HUES64 (cell line): ENCODE results near the gene LEKR1. TPM values are rescaled to one million over a fixed set of nuclear protein-coding genes. Genes with fewer than 3 reads are reported as not detected.
A peak's percentile ranks its signal among the peaks of the same experiment; 100 is the strongest.

Experiments
- H3K27ac ChIP-seq: 2 replicates; pipeline ENCODE4 v1.7.0; 2013; ENCODE audit warnings: low read depth, low read length, inconsistent platforms
- H3K27me3 ChIP-seq: 2 replicates; pipeline ENCODE4 v1.6.1; 2013; ENCODE audit warnings: mild to moderate bottlenecking, low read length; ENCODE audit not compliant: insufficient read depth
- H3K36me3 ChIP-seq: 2 replicates; pipeline ENCODE4 v1.6.1; 2013; ENCODE audit warnings: mild to moderate bottlenecking, low read length; ENCODE audit not compliant: insufficient read depth
- H3K4me1 ChIP-seq: 2 replicates; pipeline ENCODE4 v1.6.1; 2013; ENCODE audit warnings: mild to moderate bottlenecking, low read length, moderate library complexity; ENCODE audit not compliant: insufficient read depth
- H3K4me3 ChIP-seq: 2 replicates; pipeline ENCODE4 v1.5.1; 2013; ENCODE audit warnings: mild to moderate bottlenecking, low read length, moderate library complexity
- H3K9ac ChIP-seq: 2 replicates; pipeline ENCODE4 v1.6.1; 2013; ENCODE audit warnings: mild to moderate bottlenecking, low read depth, low read length
- H3K9me3 ChIP-seq: 2 replicates; pipeline ENCODE4 v1.6.1; 2013; ENCODE audit warnings: low read depth, low read length; ENCODE audit not compliant: insufficient read depth
- WGBS: fragments of 150-250, 120-280 bp; methylation state at CpG from one replicate; pipeline ENCODE4 v1.1.7; 2013; ENCODE audit warnings: missing lambda C conversion rate; 5-methylcytosine and 5-hydroxymethylcytosine counted together
- polyA plus RNA-seq, 2 experiments: library from polyadenylated mRNA; stranded (reverse); fragments of 50-300 nt; gene quantifications; one replicate each; pipeline ENCODE4 v1.2.3, GENCODE V29; 2013

LEKR1 gene
- 0.25 TPM for polyA plus RNA-seq (2013, experiment 1 of 2)
- polyA plus RNA-seq (2013, experiment 2 of 2): not detected

- no peaks in the 10 kb centered on the region for H3K36me3 ChIP-seq
- H3K4me3 ChIP-seq: peak within 1 kb of the TSS; percentile 63
- H3K27me3 ChIP-seq: peaks cover 74% of the 10 kb centered on the region
- peaks cover 28% of the 10 kb centered on the region for H3K4me1 ChIP-seq
- 1% methylated on average over 63 of the region's 63 CpGs for WGBS
- peak within 1 kb of the TSS; percentile 57 for H3K9ac ChIP-seq
- H3K27ac ChIP-seq: peak within 1 kb of the TSS; percentile 71; the same call in 1 of the 2 replicates
- no peaks in the 10 kb centered on the region for H3K9me3 ChIP-seq
Measured at GRCh38 chr3:156826144-156826895, at the start of gene LEKR1. TSS of gene LEKR1 (plus strand) at chr3:156826353. CDS start at chr3:156829330, 2,977 bp downstream.

- Histone ChIP-seq H3K9me3 (no peaks in the 10 kb centered on the region), H3K4me3 (no peak overlapping the region), H3K27me3 (no peaks in the 10 kb centered on the region), H3K4me1 (no peaks in the 10 kb centered on the region), H3K27ac (no peak overlapping the region), H3K36me3 (no peaks in the 10 kb centered on the region), H3K9ac (no peak overlapping the region)
Measured at GRCh38 chr3:156776871-156777270, 49.3 kb upstream of the LEKR1 start.

GRCh38 chr3:156781310-156782230 lies 44.6 kb upstream of the LEKR1 start:
- no peaks in the 10 kb centered on the region for H3K4me1 ChIP-seq
- no peaks in the 10 kb centered on the region for H3K36me3 ChIP-seq
- no peak overlapping the region for H3K27ac ChIP-seq
- no peaks in the 10 kb centered on the region for H3K9me3 ChIP-seq
- H3K9ac ChIP-seq: no peak overlapping the region
- no peak overlapping the region for H3K4me3 ChIP-seq
- WGBS: 95% methylated on average over 4 of the region's 4 CpGs
- no peaks in the 10 kb centered on the region for H3K27me3 ChIP-seq

GRCh38 chr3:156782319-156782718 lies 43.8 kb upstream of the LEKR1 start:
- no peaks in the 10 kb centered on the region for H3K36me3 ChIP-seq
- H3K4me3 ChIP-seq: no peak overlapping the region
- WGBS: 94% methylated on average over 4 of the region's 5 CpGs
- H3K27me3 ChIP-seq: no peaks in the 10 kb centered on the region
- H3K9me3 ChIP-seq: no peaks in the 10 kb centered on the region
- H3K9ac ChIP-seq: no peak overlapping the region
- no peak overlapping the region for H3K27ac ChIP-seq
- no peaks in the 10 kb centered on the region for H3K4me1 ChIP-seq

- H3K27ac ChIP-seq: no peak overlapping the region
- H3K4me1 ChIP-seq: no peaks in the 10 kb centered on the region
- no peaks in the 10 kb centered on the region for H3K9me3 ChIP-seq
- no peaks in the 10 kb centered on the region for H3K27me3 ChIP-seq
- H3K36me3 ChIP-seq: no peaks in the 10 kb centered on the region
- no peak overlapping the region for H3K4me3 ChIP-seq
- H3K9ac ChIP-seq: no peak overlapping the region
Measured at GRCh38 chr3:156782921-156783320, 43.2 kb upstream of the LEKR1 start.

- no peaks in the 10 kb centered on the region for H3K9me3 ChIP-seq
- no peaks in the 10 kb centered on the region; the same call in 1 of the 2 replicates for H3K4me1 ChIP-seq
- no peak overlapping the region for H3K9ac ChIP-seq
- H3K36me3 ChIP-seq: no peaks in the 10 kb centered on the region
- no peaks in the 10 kb centered on the region for H3K27me3 ChIP-seq
- H3K27ac ChIP-seq: no peak overlapping the region
- no peak overlapping the region for H3K4me3 ChIP-seq
Measured at GRCh38 chr3:156787001-156787400, 39.2 kb upstream of the LEKR1 start.

GRCh38 chr3:156787926-156788663 lies 38.1 kb upstream of the LEKR1 start:
- Histone ChIP-seq H3K4me1 (no peaks in the 10 kb centered on the region; the same call in 1 of the 2 replicates), H3K27ac (no peak overlapping the region), H3K9me3 (no peaks in the 10 kb centered on the region), H3K4me3 (no peak overlapping the region), H3K9ac (no peak overlapping the region), H3K27me3 (no peaks in the 10 kb centered on the region), H3K36me3 (no peaks in the 10 kb centered on the region)
- WGBS: 82% methylated on average over 1 of the region's 1 CpG

- no peaks in the 10 kb centered on the region for H3K27me3 ChIP-seq
- H3K9me3 ChIP-seq: no peaks in the 10 kb centered on the region
- no peaks in the 10 kb centered on the region; the same call in 1 of the 2 replicates for H3K4me1 ChIP-seq
- 90% methylated on average over 3 of the region's 3 CpGs for WGBS
- H3K36me3 ChIP-seq: no peaks in the 10 kb centered on the region
- H3K27ac ChIP-seq: no peak overlapping the region
- H3K9ac ChIP-seq: no peak overlapping the region
- no peak overlapping the region for H3K4me3 ChIP-seq
Measured at GRCh38 chr3:156788846-156789245, 37.3 kb upstream of the LEKR1 start.

- no peaks in the 10 kb centered on the region; the same call in 1 of the 2 replicates for H3K4me1 ChIP-seq
- H3K4me3 ChIP-seq: no peak overlapping the region
- no peaks in the 10 kb centered on the region for H3K36me3 ChIP-seq
- H3K9ac ChIP-seq: no peak overlapping the region
- no peaks in the 10 kb centered on the region for H3K9me3 ChIP-seq
- no peaks in the 10 kb centered on the region for H3K27me3 ChIP-seq
- H3K27ac ChIP-seq: no peak overlapping the region
Measured at GRCh38 chr3:156790156-156790555, 36.0 kb upstream of the LEKR1 start.

- Histone ChIP-seq H3K4me1 (no peaks in the 10 kb centered on the region; the same call in 1 of the 2 replicates), H3K27ac (no peak overlapping the region)
- WGBS: 90% methylated on average over 3 of the region's 3 CpGs
Measured at GRCh38 chr3:156792114-156792513, 34.0 kb upstream of the LEKR1 start.

GRCh38 chr3:156792536-156792935 lies 33.6 kb upstream of the LEKR1 start:
- H3K36me3 ChIP-seq: no peaks in the 10 kb centered on the region
- no peak overlapping the region for H3K9ac ChIP-seq
- no peaks in the 10 kb centered on the region for H3K9me3 ChIP-seq
- no peak overlapping the region for H3K4me3 ChIP-seq
- no peaks in the 10 kb centered on the region; the same call in 1 of the 2 replicates for H3K4me1 ChIP-seq
- 54% methylated on average over 3 of the region's 3 CpGs for WGBS
- no peaks in the 10 kb centered on the region for H3K27me3 ChIP-seq
- no peak overlapping the region for H3K27ac ChIP-seq

More at GRCh38 chr3:156792114-156792513, 34.0 kb upstream of the LEKR1 start:
- no peak overlapping the region for H3K4me3 ChIP-seq
- H3K27me3 ChIP-seq: no peaks in the 10 kb centered on the region
- no peaks in the 10 kb centered on the region for H3K36me3 ChIP-seq
- no peak overlapping the region for H3K9ac ChIP-seq
- no peaks in the 10 kb centered on the region for H3K9me3 ChIP-seq
